ENCODE data around the gene GSTM3. TPM values are rescaled to one million over a fixed set of nuclear protein-coding genes. Genes with fewer than 3 reads are reported as not detected.

The GSTM3 gene
- total RNA-seq (1 to 10 TPM; 5.6 to 7.8 TPM), total RNA-seq (13.6 to 33.8 reads per million in 2 donors)

- no peaks in the 10 kb centered on the region for H3K9me3 ChIP-seq (ENCODE audit: control insufficient read depth, low read length, poor library complexity, severe bottlenecking)
- peak within 1 kb of the TSS; percentile 90 for H3K4me3 Mint-ChIP-seq
- H3K27me3 Mint-ChIP-seq, result peaks cover 5% of the 10 kb centered on the region
- no peak for DNase-seq
- peak within 1 kb of the TSS; percentile 29 for H3K27ac Mint-ChIP-seq
- peaks cover 17% of the 10 kb centered on the region for H3K4me1 Mint-ChIP-seq
- ATAC-seq, result peak; percentile 3
- H3K36me3 Mint-ChIP-seq (ENCODE audit: low read depth), result peaks cover 6% of the 10 kb centered on the region
These were observed at the start of gene GSTM3 for GRCh38 chr1:109740615-109741373. Gene GSTM3, minus strand, starts transcription at chr1:109741038. Its CDS starts 751 bp downstream, at chr1:109740287.

DNA sequence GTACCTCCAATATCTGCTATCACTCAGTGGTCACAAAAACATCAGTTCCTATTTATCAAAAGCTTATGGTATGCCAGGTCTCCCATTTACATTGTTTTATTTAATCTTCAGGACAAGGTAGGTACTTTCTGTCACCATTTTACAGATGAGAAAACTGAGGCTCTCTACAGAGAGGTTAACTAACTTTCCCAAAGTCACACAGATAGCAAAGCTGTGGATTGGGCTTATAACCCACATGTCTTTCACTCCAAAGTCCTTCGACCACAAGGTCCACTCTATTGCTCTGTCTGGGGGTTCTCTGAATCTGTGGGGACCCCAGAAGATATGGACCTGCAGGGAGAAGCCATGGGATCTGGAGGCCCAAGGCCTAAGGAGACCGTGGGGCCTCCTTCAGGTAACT is 49.5 kb upstream of the GSTM3 start:
- peak overlapping the region; percentile 31 for H3K4me3 Mint-ChIP-seq
- no peaks in the 10 kb centered on the region for H3K9me3 ChIP-seq (ENCODE audit: control insufficient read depth, low read length, poor library complexity, severe bottlenecking)
- H3K27ac Mint-ChIP-seq, result peak overlapping the region; percentile 89
- ATAC-seq (no peak), DNase-seq (peak in 1 of 3 donors; percentile 9)
- H3K36me3 Mint-ChIP-seq (ENCODE audit: low read depth), result no peaks in the 10 kb centered on the region
- no peaks in the 10 kb centered on the region for H3K27me3 Mint-ChIP-seq
- peaks cover 43% of the 10 kb centered on the region for H3K4me1 Mint-ChIP-seq

DNA sequence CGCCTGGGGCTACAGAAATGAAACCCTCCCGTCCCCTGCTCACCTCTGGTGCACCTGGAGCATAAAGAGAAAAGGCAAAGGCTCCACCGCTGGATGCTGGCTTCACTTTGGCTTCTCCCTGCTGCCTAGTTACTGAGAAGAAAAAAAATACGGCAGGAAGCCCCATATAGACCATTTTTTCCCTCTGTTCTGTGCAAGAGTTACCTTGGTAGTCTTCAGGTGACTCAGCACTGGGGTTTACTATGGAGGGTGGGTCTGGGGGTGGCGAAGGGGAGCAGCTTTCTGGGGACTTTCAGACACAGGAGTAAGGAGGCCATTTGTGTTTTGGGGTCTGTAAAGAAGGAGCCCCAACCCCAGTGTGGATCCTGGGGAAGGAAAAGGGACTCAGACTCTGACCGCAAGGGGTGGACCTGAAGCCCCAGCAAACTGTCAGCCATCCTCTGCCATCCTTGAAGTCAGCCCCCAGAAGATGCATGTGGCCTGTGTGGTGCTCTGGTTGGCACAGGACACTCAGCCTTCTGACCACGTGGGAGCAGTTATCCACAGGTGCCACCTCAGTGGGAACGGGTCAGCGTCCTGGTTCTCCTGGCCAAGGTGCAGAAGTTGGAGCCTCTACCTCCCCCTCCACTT is 48.8 kb upstream of the GSTM3 start:
- H3K27me3 Mint-ChIP-seq, result no peaks in the 10 kb centered on the region
- H3K27ac Mint-ChIP-seq, result peak overlapping the region; percentile 89
- H3K36me3 Mint-ChIP-seq (ENCODE audit: low read depth), result no peaks in the 10 kb centered on the region
- H3K9me3 ChIP-seq (ENCODE audit: control insufficient read depth, low read length, poor library complexity, severe bottlenecking), result no peaks in the 10 kb centered on the region
- ATAC-seq, result no peak
- peaks cover 44% of the 10 kb centered on the region for H3K4me1 Mint-ChIP-seq
- DNase-seq, result peak in 1 of 3 donors; percentile 3
- H3K4me3 Mint-ChIP-seq, result peak overlapping the region; percentile 52

DNA sequence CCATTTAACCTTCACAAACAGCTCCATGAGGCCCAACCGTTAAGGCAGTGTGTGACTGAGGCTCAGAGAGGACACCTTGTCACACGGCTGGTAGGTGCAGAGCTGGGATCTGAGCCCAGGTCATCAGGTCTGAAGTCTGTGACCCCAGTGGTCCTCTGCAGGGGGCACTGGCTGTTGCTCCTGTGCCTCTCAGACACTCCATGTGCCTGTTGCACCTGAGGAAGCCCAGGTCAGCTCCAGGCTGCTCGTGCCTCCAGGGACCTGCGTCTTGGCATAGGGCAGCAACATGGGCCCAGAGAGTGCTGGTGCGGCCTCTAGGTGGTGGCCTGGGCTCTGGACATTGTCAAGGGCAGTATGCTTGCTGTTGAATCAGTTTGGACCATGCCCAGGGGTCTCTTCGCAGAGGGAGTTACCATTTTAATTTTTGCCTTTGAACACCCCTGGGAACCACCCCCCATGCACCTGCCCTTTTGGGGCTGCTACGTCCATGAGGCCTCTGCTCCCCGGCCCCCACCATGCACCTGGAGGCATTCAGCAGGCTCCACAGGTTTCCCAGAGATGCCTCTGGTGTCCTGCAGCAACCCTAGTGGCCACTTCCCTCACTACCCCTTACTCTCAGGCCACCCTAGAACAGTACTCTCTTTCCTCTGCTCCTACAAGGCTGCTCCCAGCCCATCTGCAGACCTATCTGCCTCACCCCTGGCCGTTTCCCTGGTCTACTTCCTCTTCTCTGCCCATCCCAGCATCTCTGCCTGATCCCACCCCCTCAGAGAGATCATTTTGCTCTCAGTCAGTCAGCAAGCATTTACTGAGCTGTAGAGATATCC is 48.1 kb upstream of the GSTM3 start:
- H3K27ac Mint-ChIP-seq, result peak overlapping the region; percentile 89
- no peak for ATAC-seq
- peak overlapping the region; percentile 52 for H3K4me3 Mint-ChIP-seq
- peak in 1 of 3 donors; percentile 5 for DNase-seq
- H3K4me1 Mint-ChIP-seq, result peaks cover 39% of the 10 kb centered on the region
- H3K27me3 Mint-ChIP-seq, result no peaks in the 10 kb centered on the region
- no peaks in the 10 kb centered on the region for H3K9me3 ChIP-seq (ENCODE audit: control insufficient read depth, low read length, poor library complexity, severe bottlenecking)
- H3K36me3 Mint-ChIP-seq (ENCODE audit: low read depth), result no peaks in the 10 kb centered on the region

- no peak overlapping the region for H3K27ac Mint-ChIP-seq
- peaks cover 33% of the 10 kb centered on the region for H3K4me1 Mint-ChIP-seq
- H3K27me3 Mint-ChIP-seq, result no peaks in the 10 kb centered on the region
- ATAC-seq (no peak), DNase-seq (peak in 1 of 3 donors; percentile 5)
- H3K36me3 Mint-ChIP-seq (ENCODE audit: low read depth), result no peaks in the 10 kb centered on the region
- no peak overlapping the region for H3K4me3 Mint-ChIP-seq
- no peaks in the 10 kb centered on the region for H3K9me3 ChIP-seq (ENCODE audit: control insufficient read depth, low read length, poor library complexity, severe bottlenecking)
These were observed 47.2 kb upstream of the GSTM3 start for GRCh38 chr1:109787845-109788601.

GRCh38 chr1:109787211-109787844 is 46.5 kb upstream of the GSTM3 start:
- Mint-ChIP-seq H3K4me3 (no peak overlapping the region), H3K27ac (no peak overlapping the region), H3K4me1 (peaks cover 33% of the 10 kb centered on the region), H3K27me3 (no peaks in the 10 kb centered on the region), H3K36me3 (ENCODE audit: low read depth) (no peaks in the 10 kb centered on the region)
- DNase-seq (no peak), ATAC-seq (no peak)
- no peaks in the 10 kb centered on the region for H3K9me3 ChIP-seq (ENCODE audit: control insufficient read depth, low read length, poor library complexity, severe bottlenecking)

DNA sequence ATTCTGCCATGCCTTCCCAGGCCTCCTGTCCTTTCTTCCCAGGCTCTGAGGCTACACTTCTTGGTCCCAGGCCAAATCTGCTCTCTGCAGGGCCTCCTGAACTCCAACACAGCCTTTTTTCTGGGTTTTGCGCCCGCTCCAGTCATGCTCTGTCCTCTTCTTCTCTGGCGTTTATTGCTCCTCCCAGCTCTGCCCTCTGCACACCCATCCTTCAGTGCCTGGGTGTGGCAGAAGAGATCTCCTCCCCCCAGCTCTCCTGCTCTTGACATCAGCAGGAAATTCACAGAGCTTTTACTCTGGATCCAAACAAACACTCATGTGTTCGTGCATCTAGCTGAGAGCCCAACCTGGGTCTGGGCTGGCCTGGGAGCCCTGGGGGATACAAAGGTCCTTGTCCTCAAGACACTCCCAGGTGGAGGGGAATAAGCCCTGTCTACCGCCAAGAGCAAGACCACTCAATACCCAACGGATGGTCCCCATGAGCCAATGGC is 45.7 kb upstream of the GSTM3 start:
- H3K36me3 Mint-ChIP-seq (ENCODE audit: low read depth), result no peaks in the 10 kb centered on the region
- no peak overlapping the region for H3K4me3 Mint-ChIP-seq
- no peaks in the 10 kb centered on the region for H3K9me3 ChIP-seq (ENCODE audit: control insufficient read depth, low read length, poor library complexity, severe bottlenecking)
- peaks cover 33% of the 10 kb centered on the region for H3K4me1 Mint-ChIP-seq
- H3K27me3 Mint-ChIP-seq, result no peaks in the 10 kb centered on the region
- no peak for ATAC-seq
- H3K27ac Mint-ChIP-seq, result no peak overlapping the region
- no peak for DNase-seq

- peaks cover 29% of the 10 kb centered on the region for H3K4me1 Mint-ChIP-seq
- H3K4me3 Mint-ChIP-seq, result no peak overlapping the region
- H3K9me3 ChIP-seq (ENCODE audit: control insufficient read depth, low read length, poor library complexity, severe bottlenecking), result no peaks in the 10 kb centered on the region
- no peak overlapping the region for H3K27ac Mint-ChIP-seq
- H3K36me3 Mint-ChIP-seq (ENCODE audit: low read depth), result no peaks in the 10 kb centered on the region
- ATAC-seq (no peak), DNase-seq (no peak)
- H3K27me3 Mint-ChIP-seq, result no peaks in the 10 kb centered on the region
These were observed 45.3 kb upstream of the GSTM3 start for GRCh38 chr1:109786112-109786480.

GRCh38 chr1:109785446-109786111 is 44.7 kb upstream of the GSTM3 start:
- H3K27ac Mint-ChIP-seq, result no peak overlapping the region
- ATAC-seq, result no peak

DNA sequence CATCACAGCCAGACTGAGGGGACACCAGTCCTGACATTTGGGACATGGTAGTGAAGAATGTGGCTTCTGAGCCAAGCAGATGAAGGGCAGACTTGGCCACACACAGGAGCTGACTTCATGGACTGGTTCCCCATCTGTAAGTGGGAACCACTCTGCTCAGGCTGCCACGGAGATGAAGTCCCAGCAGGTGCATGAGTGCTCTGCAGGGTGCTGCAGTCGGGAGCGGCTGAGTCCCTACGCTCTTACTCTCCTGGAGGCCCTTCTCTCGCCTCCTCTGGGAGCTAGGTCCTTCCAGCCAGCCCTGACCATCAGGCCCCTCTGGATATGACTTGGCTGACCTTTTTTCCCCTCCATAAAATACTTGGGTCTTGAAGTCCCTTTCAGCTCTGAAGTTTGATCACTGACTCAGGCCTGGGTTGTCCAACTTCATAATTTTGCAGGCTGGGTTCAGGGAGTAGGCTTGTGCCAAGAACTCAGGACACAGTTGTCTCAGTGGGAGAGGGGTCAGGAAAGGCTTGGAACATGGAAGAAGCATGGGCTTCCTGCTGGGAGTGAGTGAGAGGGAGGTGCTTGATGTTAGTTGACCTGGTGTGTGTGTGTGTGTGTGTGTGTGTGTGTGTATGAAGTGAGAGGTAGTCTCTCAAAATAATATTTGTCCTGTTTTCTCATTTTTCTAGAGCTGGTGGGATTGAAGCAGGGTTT is 43.9 kb upstream of the GSTM3 start:
- Mint-ChIP-seq H3K4me1 (peaks cover 21% of the 10 kb centered on the region), H3K27ac (peak overlapping the region; percentile 24), H3K36me3 (ENCODE audit: low read depth) (peaks cover 3% of the 10 kb centered on the region), H3K4me3 (no peak overlapping the region), H3K27me3 (no peaks in the 10 kb centered on the region)
- no peak for ATAC-seq
- DNase-seq, result no peak
- H3K9me3 ChIP-seq (ENCODE audit: control insufficient read depth, low read length, poor library complexity, severe bottlenecking), result no peaks in the 10 kb centered on the region

More at GRCh38 chr1:109785446-109786111, 44.7 kb upstream of the GSTM3 start:
- H3K27me3 Mint-ChIP-seq, result no peaks in the 10 kb centered on the region
- DNase-seq, result no peak
- H3K4me1 Mint-ChIP-seq, result peaks cover 24% of the 10 kb centered on the region
- H3K36me3 Mint-ChIP-seq (ENCODE audit: low read depth), result peaks cover 2% of the 10 kb centered on the region
- no peak overlapping the region for H3K4me3 Mint-ChIP-seq
- H3K9me3 ChIP-seq (ENCODE audit: control insufficient read depth, low read length, poor library complexity, severe bottlenecking), result no peaks in the 10 kb centered on the region

DNA sequence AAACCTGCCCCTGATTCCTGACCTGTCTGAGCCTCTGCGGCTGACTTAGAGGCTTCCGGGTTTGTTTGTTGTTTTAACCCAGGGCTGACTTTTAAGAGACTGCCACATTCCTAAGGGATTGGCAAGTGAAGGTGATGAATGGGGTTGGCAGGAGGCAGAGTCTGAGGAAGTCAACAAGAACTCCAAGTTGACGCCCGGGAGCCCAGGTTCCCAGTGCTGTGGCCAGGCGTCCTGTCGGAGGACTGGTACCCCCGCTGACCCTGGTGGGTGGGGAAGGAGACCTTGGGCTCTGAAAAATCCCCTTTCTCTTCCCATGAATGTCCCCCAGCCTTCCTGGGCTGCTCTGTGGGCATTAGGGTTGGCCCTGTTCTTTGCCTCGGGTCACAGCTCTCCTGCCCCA is 42.6 kb upstream of the GSTM3 start:
- no peaks in the 10 kb centered on the region for H3K9me3 ChIP-seq (ENCODE audit: control insufficient read depth, low read length, poor library complexity, severe bottlenecking)
- peaks cover 3% of the 10 kb centered on the region for H3K36me3 Mint-ChIP-seq (ENCODE audit: low read depth)
- peaks cover 14% of the 10 kb centered on the region for H3K4me1 Mint-ChIP-seq
- H3K27ac Mint-ChIP-seq, result no peak overlapping the region
- H3K27me3 Mint-ChIP-seq, result no peaks in the 10 kb centered on the region
- H3K4me3 Mint-ChIP-seq, result no peak overlapping the region
- DNase-seq (no peak), ATAC-seq (no peak)
